HepG2 (cell line): ENCODE results near the gene CIROP. TPM values are rescaled to one million over a fixed set of nuclear protein-coding genes. Genes with fewer than 3 reads are reported as not detected.
A peak's percentile ranks its signal among the peaks of the same experiment; 100 is the strongest.

ENCODE experiments used
- EED ChIP-seq: sonication (generic); formaldehyde crosslinking; IDR thresholded peaks from 2 replicates; pipeline ENCODE4 v1.5.0; 2020; ENCODE audit warnings: mild to moderate bottlenecking, missing genetic modification reagents
- EZH2 ChIP-seq: conservative IDR thresholded peaks from 2 replicates; pipeline ENCODE4 v1.6.1; 2012; ENCODE audit warnings: mild to moderate bottlenecking, low read depth, low read length, moderate library complexity
- KAT8 ChIP-seq: IDR thresholded peaks from 2 replicates; pipeline ENCODE4 v1.6.1; 2016; ENCODE audit warnings: missing genetic modification reagents, missing compliant biosample characterization
- MEF2D ChIP-seq: sonication (generic); formaldehyde crosslinking; IDR thresholded peaks from 2 replicates; pipeline ENCODE4 v1.5.1; 2020; ENCODE audit warnings: mild to moderate bottlenecking, missing genetic modification reagents
- MNT ChIP-seq: fragments of 450-650 bp; IDR thresholded peaks from 2 replicates; pipeline ENCODE4 v1.6.1; 2016
- MTF2 ChIP-seq: sonication (generic); formaldehyde crosslinking; IDR thresholded peaks from 2 replicates; pipeline ENCODE4 v1.5.0; 2020; ENCODE audit warnings: missing genetic modification reagents, borderline replicate concordance
- NFATC3 ChIP-seq: sonication (generic); formaldehyde crosslinking; IDR thresholded peaks from 2 replicates; pipeline ENCODE4 v1.5.1; 2020; ENCODE audit warnings: mild to moderate bottlenecking, missing genetic modification reagents
- RBM39 ChIP-seq: fragments of 200-400 bp; formaldehyde crosslinking; IDR thresholded peaks from one replicate; pipeline ENCODE4 v1.6.1; 2018; ENCODE audit warnings: antibody characterized with exemption, mild to moderate bottlenecking, low read depth, low read length; ENCODE audit not compliant: poor library complexity, severe bottlenecking
- SRSF9 ChIP-seq: fragments of 200-400 bp; formaldehyde crosslinking; IDR thresholded peaks from 2 replicates; pipeline ENCODE4 v1.6.1; 2018; ENCODE audit warnings: borderline replicate concordance, mild to moderate bottlenecking, low read depth, low read length; ENCODE audit not compliant: insufficient read depth, poor library complexity, severe bottlenecking
- ZBTB10 ChIP-seq: sonication (generic); formaldehyde crosslinking; IDR thresholded peaks from 2 replicates; pipeline ENCODE4 v1.4.0; 2020; ENCODE audit warnings: missing genetic modification reagents, borderline replicate concordance
- ZBTB44 ChIP-seq: sonication (generic); formaldehyde crosslinking; IDR thresholded peaks from 2 replicates; pipeline ENCODE4 v1.4.0; 2020; ENCODE audit warnings: missing genetic modification reagents
- ZNF234 ChIP-seq: sonication (generic); formaldehyde crosslinking; conservative IDR thresholded peaks from 2 replicates; pipeline ENCODE4 v1.5.1; 2020; ENCODE audit warnings: mild to moderate bottlenecking, missing genetic modification reagents
- ZNF253 ChIP-seq: sonication (generic); formaldehyde crosslinking; IDR thresholded peaks from 2 replicates; pipeline ENCODE4 v1.8.0; 2022; ENCODE audit warnings: mild to moderate bottlenecking, missing genetic modification reagents, borderline replicate concordance
- ZNF556 ChIP-seq: sonication (generic); formaldehyde crosslinking; IDR thresholded peaks from 2 replicates; pipeline ENCODE4 v1.4.0; 2020; ENCODE audit warnings: mild to moderate bottlenecking, missing genetic modification reagents, borderline replicate concordance
- ZNF605 ChIP-seq: sonication (generic); formaldehyde crosslinking; IDR thresholded peaks from 2 replicates; pipeline ENCODE4 v1.8.0; 2022; ENCODE audit warnings: mild to moderate bottlenecking, missing genetic modification reagents
- ZNF687 ChIP-seq: sonication (generic); formaldehyde crosslinking; IDR thresholded peaks from 2 replicates; pipeline ENCODE4 v1.5.1; 2020; ENCODE audit warnings: mild to moderate bottlenecking, missing genetic modification reagents, moderate library complexity
- ZNF772 ChIP-seq: sonication (generic); formaldehyde crosslinking; IDR thresholded peaks from 2 replicates; pipeline ENCODE4 v1.5.0; 2020; ENCODE audit warnings: mild to moderate bottlenecking, missing genetic modification reagents
- ZNF788 ChIP-seq: sonication (generic); formaldehyde crosslinking; IDR thresholded peaks from 2 replicates; pipeline ENCODE4 v1.5.0; 2020; ENCODE audit warnings: mild to moderate bottlenecking, missing genetic modification reagents, borderline replicate concordance
- ZNF878 ChIP-seq: sonication (generic); formaldehyde crosslinking; IDR thresholded peaks from 2 replicates; pipeline ENCODE4 v1.8.1; 2023; ENCODE audit warnings: mild to moderate bottlenecking, missing genetic modification reagents, moderate library complexity
- polyA plus RNA-seq, 8 experiments: library from polyadenylated mRNA; depleted of rRNA in 3 of 8; stranded (reverse) in 7 of 8; unstranded in 1 of 8; fragments of >200 nt; fragmentation: Illumina TruSeq in 4 of 8; extraction: Trizol in 4 of 8; gene quantifications; 2 replicates each; pipeline versions ENCODE4 v1.2.1 to v1.2.3, GENCODE V29; 2011 to 2016; ENCODE audit warnings: low read depth in 4 of 8, missing spikeins in 1 of 8, mixed read lengths in 1 of 8; ENCODE audit not compliant: insufficient read depth in 1 of 8
- total RNA-seq, 5 experiments: library from RNA; depleted of rRNA; stranded (reverse); fragments of >200 nt; fragmentation: Illumina TruSeq; extraction: Trizol; gene quantifications; 2 replicates each; pipeline ENCODE4 v1.2.3, GENCODE V29; 2016; ENCODE audit warnings: low read depth in 1 of 5

The CIROP gene
- total and polyA plus RNA-seq, 2 of the 13 experiments (the other 11 are each of a cell fraction or from before 2014, with no cell fraction given), result 0.07 TPM; not detected in 1

GRCh38 chr14:23136566-23137133 is 31.9 kb upstream of the CIROP start (continued):
- TF ChIP-seq MNT (peak; percentile 18; the same call in 1 of the 2 replicates), ZNF556 (CRISPR knock-in tag) (no peak), ZNF234 (CRISPR knock-in tag) (no peak), KAT8 (no peak), RBM39 (peak; percentile 6), ZNF605 (CRISPR knock-in tag) (peak; percentile 69; the same call in 1 of the 2 replicates), ZBTB10 (CRISPR knock-in tag) (no peak), EED (CRISPR knock-in tag) (peak; percentile 78), ZNF253 (CRISPR knock-in tag) (0 out of 2 replicates have a peak, but pooled peaks have one; percentile 40), NFATC3 (CRISPR knock-in tag) (no peak), MTF2 (0 out of 2 replicates have a peak, but pooled peaks have one; percentile 54), ZNF788 (CRISPR knock-in tag) (0 out of 2 replicates have a peak, but pooled peaks have one; percentile 47), ZBTB44 (CRISPR knock-in tag) (no peak), EZH2 (0 out of 2 replicates have a peak, but pooled peaks have one; percentile 51), ZNF878 (CRISPR knock-in tag) (no peak), MEF2D (CRISPR knock-in tag) (no peak), SRSF9 (no peak), ZNF772 (CRISPR knock-in tag) (peak; percentile 33; the same call in 1 of the 2 replicates), ZNF687 (CRISPR knock-in tag) (no peak)
